ENCODE data around the gene ACP6. TPM values are rescaled to one million over a fixed set of nuclear protein-coding genes. Genes with fewer than 3 reads are reported as not detected.

Gene ACP6
- total and polyA plus RNA-seq, 2 donors (not counting 3 experiments of a cell fraction or from before 2014, with no cell fraction given), result 7.1 to 9.4 TPM

GRCh38 chr1:147717706-147718097 lies 47.4 kb upstream of the ACP6 start:
- dilution Hi-C loops (cut with MboI; ENCODE audit: extremely low pct_ligation_motif_present, low sequenced_read_pairs), result no loop called here
- BruUV-seq (replicated peaks), result no TSS peak

More at GRCh38 chr1:147717706-147718097, 47.4 kb upstream of the ACP6 start:
- H3K9ac ChIP-seq (replicated peaks; ENCODE audit: extremely low read depth, insufficient read depth, low read length), result no peak overlapping the region
- no peaks in the 10 kb centered on the region for H3K36me3 ChIP-seq (ENCODE audit: control insufficient read depth in 2 of 2, extremely low read depth in 1 of 2, insufficient read depth in 2 of 2, low read length in 2 of 2)
- H3K79me2 ChIP-seq (ENCODE audit: control insufficient read depth, insufficient read depth, low read length), result no peaks in the 10 kb centered on the region
- TF ChIP-seq JUN (IDR thresholded peaks at IDR 0.05; ENCODE audit: borderline replicate concordance, insufficient read depth, insufficient read length, low read depth) (no peak), MAX (IDR thresholded peaks at IDR 0.05; ENCODE audit: insufficient read depth, insufficient read length) (no peak), POLR2AphosphoS5 (IDR thresholded peaks at IDR 0.05; ENCODE audit: insufficient read depth, low read depth, low read length) (no peak), POLR2A (IDR thresholded peaks at IDR 0.05; ENCODE audit: low read depth, low read length) (no peak), GATA2 (IDR thresholded peaks at IDR 0.05; ENCODE audit: insufficient read depth, insufficient read length, low read depth, low read length) (no peak), MYC (IDR thresholded peaks at IDR 0.05; ENCODE audit: low read depth, low read length) (no peak), CTCF (IDR thresholded peaks at IDR 0.05; ENCODE audit: extremely low read depth in 1 of 2, insufficient read depth in 1 of 2, low read depth in 1 of 2, low read length in 2 of 2) (no peak), EZH2 (IDR thresholded peaks at IDR 0.05; ENCODE audit: borderline replicate concordance, low read depth, low read length, severe bottlenecking) (no peak), FOS (IDR thresholded peaks at IDR 0.05; ENCODE audit: borderline replicate concordance, insufficient read depth, low read length) (no peak)
- no peaks in the 10 kb centered on the region for H3K4me1 ChIP-seq (ENCODE audit: control insufficient read depth, extremely low read depth, insufficient read depth, low read length)
- no peak overlapping the region for H3K4me3 ChIP-seq (replicated peaks in 1 of 3; ENCODE audit: insufficient read depth in 1 of 3, low read depth in 1 of 3, low read length in 3 of 3)
- peaks cover 15 to 19% of the 10 kb centered on the region in 2 experiments for H3K27me3 ChIP-seq (ENCODE audit: control insufficient read depth in 2 of 2, insufficient read depth in 2 of 2, low read length in 2 of 2)
- H4K20me1 ChIP-seq (replicated peaks; ENCODE audit: control insufficient read depth, extremely low read depth, insufficient read depth, low read length), result no peaks in the 10 kb centered on the region
- no peak overlapping the region for H3K27ac ChIP-seq (ENCODE audit: insufficient read depth, low read depth, low read length)
- H3K9me3 ChIP-seq (replicated peaks; ENCODE audit: control insufficient read depth, insufficient read depth, low read length), result no peaks in the 10 kb centered on the region
- no peak overlapping the region for H3K4me2 ChIP-seq (ENCODE audit: insufficient read depth, low read length)
- ChIA-PET POLR2A (no interaction called here), CTCF (interaction anchor here (1.6 kb wide), 2 partner anchors 173 to 175 kb away, joined by 4 to 7 read pairs; no protein-coding TSS in a partner anchor)
- no peaks in the 10 kb centered on the region for H3K9me1 ChIP-seq (replicated peaks; ENCODE audit: control insufficient read depth, extremely low read depth, insufficient read depth, low read length)
- intact Hi-C loops (cut with micrococcal nuclease), result no loop called here
- DNase-seq (ENCODE audit: low read depth, low spot score) (no peak), FAIRE-seq (no peak)
- H2AFZ ChIP-seq (ENCODE audit: low read depth, low read length), result no peak overlapping the region
